GM19438 (cell line): ENCODE data around the gene SLC2A5.

Source experiments
- ATAC-seq: cut with Tn5 transposase; IDR thresholded peaks from one replicate; pipeline ENCODE4 v1.9.1; 2021; ENCODE audit warnings: low read depth; ENCODE audit not compliant: unreplicated experiment

SLC2A5 gene

DNA sequence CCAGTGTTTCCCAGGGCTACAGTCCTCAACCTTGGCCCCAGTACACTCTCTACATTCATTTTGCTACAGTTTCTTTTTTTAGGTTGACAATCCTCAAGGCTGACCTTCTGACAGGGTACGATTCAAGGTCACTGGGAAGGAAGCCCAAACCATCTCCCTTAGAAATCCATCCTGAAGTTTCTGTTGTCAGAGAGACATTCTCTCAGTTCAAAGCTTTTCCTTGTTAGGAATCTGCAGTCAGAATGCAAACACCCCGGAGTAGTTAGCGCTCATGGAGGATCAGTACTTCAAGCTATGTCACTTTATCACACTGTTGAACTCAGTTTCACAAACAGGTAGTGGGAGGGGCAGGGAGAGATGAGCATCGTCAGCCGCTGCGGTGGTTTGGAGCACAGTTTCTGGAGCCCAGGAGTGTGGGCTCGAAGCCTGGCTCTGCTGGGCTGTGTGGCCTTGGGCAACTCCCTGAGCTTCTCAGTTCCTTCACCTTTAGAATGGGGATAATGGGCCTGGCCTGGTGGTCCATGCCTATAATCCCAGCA is 4.2 kb downstream of the SLC2A5 start:
- ATAC-seq = no peak

DNA sequence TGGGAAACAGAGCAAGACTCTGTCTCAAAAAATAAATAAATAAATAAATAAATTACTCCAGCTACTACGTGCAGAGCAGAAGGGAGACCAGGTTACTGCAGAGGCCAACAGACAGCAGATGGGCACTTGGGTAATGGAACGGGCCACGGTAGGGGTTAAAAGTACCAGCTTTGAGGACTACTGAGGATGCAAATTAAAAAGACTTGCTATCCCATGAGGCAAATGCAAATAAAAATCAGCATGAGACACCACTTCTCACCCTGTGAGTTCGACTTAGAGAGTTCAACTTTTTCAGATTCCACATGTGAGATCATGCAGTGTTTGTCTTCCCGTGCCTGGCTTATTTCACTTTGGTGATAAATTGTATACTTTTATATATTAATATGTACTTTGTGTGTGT is 6.6 kb downstream of the SLC2A5 start:
- no peak for ATAC-seq

DNA sequence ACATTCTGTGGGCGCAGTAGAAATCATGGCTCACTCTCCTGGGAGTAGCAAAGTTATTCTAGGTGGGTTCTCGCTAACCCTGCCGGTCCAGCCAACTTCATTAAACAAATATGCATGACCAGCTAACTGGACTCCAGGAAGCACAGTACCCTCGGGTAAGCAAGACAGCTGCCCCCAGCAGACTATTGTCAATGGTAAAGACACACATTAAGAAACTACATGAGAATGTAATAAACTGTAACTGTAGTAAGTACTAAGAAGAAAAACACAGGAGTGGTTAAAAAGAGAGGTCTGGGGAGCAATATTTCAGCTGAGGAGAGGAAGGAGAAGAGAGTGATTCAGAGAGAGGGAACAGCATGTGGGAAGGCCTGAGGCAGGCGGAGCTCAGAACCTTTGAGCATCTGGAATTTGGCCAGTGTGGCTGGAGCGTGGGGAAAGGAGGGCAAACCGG is 7.4 kb downstream of the SLC2A5 start:
- ATAC-seq = no peak

DNA sequence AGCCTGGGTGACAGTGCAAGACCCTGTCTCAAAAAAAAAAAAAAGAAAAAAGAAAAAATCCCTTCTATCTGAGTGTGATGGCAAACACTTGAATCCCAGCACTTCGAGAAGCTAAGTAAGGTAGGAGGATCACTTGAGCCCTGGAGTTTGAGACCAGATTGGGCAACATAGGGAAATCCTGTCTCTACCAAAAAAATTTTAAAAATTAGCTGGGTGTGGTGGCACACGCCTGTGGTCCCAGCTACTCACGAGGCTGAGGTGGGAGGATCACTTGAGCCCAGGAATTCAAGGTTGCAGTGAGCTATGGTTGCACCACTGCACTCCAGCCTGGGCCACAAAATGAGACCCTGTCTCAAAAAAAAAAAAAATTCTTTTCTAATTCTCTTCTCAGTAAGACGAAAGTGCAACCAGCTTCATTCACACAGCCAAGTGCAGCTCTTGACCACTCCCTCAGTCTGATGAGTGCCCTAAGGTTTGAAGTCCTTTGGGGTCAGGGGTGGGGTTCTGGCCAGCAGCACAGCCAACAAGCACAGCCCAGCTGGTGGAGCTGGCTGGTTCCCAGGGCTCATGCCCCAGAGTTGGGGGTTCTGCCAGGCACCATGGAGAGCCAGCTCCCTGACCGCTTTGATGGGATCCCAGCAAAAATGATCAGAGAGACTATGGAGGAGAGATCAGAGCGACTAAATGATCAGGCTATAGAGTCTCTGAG is 8.0 kb downstream of the SLC2A5 start:
- ATAC-seq = no peak

DNA sequence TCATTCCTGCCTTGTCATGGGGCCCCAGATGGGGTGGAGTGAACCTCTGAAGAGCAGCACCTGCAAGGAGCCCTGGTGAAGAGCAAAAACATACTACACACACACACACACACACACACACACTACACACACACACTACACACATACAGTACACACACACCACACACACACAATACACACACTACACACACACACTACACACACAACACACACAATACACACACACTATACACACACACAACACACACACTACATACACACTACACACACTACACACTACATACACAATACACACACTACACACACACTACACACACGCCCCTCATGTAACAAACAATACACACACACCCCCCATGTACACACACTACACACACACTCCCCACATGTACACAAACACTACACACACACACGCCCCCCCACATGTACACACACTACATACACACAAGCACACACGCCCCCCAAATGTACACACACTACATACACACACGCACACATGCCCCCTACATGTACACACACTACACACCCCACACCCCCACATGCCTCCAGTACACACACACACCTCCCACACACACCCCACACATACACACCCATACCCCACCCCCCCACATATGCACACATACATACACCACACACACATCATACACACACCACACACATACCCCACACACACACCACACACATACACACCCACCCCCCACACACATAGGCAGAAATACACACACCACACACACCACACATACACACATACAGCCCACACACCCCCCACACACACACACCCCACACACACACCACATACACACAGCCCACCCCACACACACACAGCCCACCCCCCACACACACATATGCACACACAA is 9.3 kb downstream of the SLC2A5 start:
- ATAC-seq = no peak

DNA sequence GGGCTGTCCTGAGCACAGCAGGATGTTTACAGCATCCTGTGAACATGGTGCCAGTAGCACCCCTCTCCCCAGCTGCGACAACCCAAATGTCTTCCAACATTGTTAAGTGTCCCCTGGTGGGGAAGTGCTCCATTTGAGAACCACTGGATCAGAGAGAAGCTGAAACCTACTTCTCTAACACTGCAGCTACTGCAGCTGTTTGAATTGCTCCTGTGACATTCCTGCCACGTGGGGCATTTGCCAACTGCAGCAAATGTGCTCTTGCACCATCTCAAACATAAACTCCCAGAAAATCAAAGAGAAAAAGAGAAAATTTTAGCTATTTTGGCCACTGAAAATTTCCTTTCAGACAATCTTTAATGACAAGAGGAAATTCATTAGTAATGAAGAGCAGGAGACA is 11.0 kb downstream of the SLC2A5 start:
- no peak for ATAC-seq

DNA sequence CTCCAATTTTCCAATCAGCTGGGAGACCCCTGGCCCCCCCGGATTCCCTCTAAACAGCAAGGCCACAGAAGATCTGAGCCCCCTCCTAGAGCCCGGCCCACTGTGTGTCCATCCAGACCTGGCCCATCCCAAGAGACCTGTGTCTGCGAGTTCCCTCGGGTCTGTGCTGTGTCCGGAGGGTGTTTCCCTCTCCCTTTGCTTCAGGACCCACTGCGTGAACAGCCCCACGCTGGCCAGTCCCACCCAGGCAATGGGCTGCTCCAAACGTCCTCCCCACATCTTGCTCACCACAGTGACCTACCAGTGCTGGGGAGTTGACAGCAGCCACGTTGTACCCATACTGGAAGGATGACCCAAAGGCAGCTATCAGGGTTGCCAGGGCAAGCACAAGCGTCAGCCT is 11.6 kb downstream of the SLC2A5 start:
- ATAC-seq = no peak

DNA sequence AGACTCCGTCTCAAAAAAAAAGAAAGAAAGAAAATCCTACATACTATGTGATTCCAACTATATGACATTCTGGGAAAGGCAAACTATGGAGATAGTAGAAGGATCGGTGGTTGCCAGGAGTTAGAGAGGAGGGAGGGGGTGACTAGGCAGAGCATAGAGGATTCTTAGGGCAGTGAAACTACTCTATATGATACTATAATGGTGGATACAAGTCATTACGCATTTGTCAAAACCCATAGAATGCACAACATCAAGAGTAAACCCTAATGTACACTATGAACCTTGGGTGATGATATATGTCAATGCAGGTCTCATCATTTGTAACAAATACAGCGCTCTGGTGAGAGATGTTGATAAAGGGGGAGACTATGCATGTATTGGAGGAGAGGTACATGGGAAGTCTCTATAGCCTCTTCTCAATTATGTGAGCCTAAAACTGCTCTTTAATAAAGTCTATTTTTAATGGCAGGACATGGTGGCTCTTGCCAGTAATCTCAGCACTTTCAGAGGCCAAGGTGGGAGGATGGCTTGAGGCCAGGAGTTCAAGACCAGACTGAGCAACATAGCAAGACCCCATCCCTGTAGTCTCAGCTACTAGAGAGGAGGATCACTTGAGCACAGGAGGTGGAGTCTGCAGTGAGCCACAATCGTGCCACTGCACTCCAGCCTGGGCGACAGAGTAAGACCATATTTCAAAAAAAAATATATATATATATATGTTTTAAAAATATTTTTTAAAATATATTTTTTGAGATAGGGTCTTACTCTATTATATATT is 17.0 kb downstream of the SLC2A5 start:
- ATAC-seq = no peak

DNA sequence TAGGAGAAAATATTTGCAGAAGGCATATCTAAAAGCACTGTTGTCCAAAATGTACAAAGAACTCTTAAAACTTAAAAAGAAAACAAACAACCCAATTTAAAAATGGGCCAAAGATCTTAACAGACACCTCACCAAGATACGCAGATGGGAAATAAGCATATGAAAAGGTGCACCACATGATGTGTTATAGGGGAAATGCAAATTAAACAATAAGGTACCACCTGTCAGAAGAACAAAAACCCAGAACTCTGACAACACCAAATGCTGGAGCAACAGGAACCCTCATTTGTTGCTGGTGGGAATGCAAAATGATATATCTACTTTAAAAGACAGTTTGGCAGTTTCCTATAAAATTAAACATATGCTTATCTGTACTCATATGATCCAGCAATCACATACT is 18.1 kb downstream of the SLC2A5 start:
- ATAC-seq = no peak

DNA sequence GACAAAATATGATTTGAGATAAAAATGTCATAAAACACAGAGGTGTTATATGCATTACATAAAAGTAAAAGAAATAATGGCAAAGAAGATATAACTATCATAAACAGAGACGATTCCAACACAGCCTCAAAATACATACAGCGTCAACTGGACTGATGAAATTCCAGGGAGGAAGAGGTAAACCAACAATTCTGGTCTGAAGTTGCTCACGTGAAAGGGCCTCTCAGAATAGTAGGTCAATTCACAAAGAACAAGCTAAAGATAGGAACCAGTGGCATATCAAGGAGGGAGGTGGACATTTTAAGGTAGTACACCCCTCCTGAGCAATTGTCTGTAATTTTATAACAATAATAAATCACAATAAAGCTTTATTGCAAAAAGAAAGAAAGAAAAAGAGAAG is 18.6 kb downstream of the SLC2A5 start:
- ATAC-seq = no peak

DNA sequence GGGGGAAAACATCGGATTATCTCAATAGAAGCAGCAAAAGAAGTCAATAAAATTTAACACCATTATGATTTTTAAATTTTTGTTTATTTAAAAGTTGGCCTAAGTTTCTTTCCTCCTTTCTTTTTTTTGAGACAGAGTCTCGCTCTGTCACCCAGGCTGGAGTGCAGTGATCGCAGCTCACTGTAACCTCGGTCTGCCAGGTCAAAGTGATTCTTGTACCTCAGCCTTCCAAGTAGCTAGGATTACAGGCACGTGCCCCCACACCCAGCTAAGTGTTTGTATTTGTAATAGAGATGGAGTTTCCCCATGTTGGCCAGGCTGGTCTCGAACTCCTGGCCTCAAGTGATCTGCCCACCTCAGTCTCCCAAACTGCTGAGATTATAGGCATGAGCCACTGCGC is 20.9 kb downstream of the SLC2A5 start:
- no peak for ATAC-seq

DNA sequence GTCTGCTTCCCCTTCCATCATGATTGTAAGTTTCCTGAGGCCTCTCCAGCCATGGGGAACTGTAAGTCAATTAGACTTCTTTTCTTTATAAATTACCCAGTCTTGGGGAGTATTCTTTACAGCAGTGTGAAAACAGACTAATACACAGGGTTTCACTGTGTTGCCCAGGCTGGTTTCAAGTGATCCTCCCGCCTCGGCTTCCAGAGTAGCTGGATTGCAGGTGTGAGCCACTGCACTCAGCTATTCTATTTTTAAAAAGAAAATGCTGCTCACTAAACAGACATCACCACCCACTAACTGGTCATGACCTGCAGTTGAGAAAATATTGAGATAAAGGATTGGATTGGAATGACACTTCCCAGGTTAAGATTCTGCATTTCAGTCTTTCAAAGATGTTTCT is 22.4 kb downstream of the SLC2A5 start:
- ATAC-seq = no peak

DNA sequence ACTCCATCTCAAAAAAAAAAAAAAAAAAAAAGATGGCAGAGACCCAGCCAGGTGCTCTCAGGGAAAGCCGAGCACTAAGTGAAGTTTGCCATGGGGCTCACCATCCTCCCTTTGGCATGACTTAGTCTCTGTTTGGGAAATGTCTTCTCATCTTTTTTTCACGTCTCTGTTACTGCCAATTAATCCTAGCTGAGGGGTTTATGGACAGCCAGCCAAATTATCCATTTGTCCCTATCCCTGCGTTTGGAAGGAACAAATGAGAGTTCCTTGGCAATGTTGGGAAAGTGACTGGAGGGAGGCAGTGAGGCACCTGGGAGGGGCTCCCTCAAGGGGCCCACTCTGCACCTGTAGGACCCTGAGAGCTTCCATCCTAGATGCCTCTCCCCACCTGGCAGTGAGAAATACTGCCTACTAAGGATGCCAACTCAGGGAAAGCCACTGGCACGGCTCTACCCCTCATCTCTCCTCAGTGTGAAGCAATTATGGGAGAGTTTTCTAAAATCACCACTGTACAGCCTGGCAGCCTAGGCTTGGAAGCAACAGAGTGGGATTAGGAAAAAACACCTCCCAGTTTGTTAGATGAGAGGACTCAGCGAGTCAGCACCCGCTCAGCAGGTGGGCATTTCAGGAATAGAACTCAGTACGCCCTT is 23.4 kb downstream of the SLC2A5 start:
- no peak for ATAC-seq

DNA sequence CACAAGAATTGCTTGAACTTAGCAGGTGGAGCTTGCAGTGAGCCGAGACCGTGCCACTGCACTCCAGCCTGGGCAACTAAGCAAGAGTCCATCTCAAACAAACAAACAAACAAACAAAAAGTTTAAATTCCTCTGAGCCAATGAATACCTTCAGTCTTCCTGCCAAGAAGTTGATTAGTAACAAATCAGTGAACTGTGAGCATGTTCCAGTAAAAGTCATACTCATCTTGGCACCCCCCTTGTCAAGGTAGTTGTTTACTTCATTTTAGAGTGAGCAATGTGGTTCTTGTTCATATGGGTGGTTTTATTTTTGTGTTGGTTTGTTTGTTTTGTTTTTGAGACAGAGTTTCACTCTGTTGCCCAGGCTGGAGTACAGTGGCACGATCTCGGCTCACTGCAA is 25.2 kb downstream of the SLC2A5 start:
- ATAC-seq = no peak

DNA sequence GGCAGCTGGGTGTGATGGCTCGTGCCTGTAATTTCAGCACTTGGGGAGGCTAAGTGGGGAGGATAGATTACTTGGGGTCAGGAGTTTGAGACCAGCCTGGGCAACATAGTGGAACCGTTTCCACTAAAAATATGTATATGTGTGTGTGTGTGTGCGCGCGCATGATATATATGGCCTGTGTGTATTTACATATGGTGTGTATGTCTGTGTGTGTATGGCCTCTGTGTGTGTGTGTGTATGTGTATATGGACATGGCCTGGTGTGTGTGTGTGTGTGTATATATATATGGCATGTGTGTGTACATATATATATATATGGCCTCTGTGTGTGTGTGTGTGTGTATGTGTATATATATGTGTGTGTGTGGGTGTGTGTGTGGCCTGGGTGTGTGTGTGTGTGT is 27.2 kb downstream of the SLC2A5 start:
- no peak for ATAC-seq

DNA sequence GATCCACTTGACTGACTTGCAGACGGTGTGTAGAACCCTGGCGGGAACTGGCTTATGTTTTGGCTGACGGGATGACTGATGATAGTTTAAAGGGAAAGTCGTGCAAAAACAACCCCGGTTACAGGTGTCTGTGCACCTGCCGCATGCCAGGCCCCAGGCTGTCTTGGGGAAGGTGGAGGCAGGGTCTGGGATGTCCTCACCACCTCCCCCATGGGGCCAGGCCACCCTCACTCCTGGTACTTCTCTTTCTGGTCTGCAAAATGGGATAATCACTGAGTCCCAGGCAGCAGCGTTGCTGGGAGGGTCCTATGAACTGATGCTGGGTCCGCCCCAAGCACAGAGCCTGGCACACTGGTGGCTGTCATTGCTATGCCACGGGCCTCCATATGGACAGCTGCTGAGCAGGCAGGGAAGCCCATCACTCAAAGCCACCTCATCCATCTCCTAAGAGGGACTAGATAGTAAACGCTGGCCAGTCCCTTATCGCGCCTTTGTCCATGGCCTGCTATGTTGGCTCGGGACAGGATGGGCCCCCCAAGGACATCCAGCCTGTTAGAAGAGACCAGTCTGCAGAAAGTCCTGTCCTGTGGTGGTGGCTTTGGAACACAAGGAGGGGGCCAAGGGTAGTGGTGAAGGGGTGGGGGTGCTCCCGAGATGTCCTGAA is 28.2 kb downstream of the SLC2A5 start:
- no peak for ATAC-seq

DNA sequence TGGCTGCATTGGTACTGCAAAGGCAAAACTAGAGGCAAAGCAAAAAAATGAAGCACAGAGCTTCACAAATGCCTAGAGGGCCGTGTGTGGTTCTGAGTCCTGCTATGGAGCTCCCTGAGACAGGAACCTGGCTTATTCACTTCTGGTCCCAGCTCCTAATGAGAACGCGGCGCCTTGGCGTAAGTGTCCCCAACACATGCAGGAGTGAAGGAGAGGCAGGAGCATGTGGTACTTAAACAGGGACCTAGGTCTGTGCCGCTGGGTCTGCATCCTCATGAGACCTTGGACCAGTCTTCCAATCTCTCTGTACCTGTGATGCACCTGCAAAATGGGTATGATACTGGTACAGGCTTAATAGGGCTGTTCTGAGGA is 28.8 kb downstream of the SLC2A5 start:
- no peak for ATAC-seq

DNA sequence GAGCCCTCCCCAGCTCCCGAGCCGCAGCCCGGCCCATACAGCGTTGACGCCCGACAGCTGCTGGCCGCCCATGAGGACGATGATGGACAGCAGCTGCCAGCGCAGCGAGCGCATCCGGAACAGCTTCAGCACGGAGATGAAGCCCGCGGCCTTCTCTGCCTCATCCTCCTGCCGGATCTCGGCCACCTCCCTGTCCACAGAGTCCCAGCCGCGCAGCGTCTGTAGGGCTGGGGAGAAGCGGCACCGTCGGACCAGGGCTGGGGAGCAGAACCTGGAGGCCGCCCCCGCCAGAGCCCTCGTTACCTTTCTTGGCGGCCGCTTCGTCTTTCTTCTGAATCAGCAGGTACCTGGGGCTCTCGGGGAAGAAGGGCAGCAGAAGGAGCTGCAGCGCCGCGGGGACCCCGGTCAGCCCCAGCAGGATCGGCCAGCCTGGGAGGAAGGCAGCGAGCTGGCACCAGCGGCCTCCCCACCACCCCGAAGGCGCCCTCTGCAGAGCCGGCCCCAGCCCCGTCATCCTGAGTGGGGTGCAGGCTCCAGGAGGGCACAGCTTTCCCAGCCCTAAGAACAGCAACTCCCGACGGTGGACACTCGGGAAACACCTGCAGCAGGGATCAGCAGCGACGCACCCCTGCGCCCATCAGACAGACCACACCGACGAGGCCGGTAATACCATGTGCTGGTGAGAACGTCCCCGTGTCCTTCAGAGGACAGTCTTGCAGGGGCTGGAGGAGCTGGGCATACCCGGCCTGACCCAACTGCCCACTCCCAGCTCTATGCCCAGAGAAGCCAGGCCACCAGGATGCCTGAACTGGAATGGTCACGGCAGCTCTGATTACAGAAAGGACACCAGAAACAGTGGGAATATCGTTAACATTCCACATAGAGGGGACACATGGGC is 29.4 kb downstream of the SLC2A5 start:
- ATAC-seq = no peak
